RWPE2 (cell line): Measurements from ENCODE around the gene SAMD13.
A peak's percentile ranks its signal among the peaks of the same experiment; 100 is the strongest.

Source experiments
- ATAC-seq: fragments of 200-7000 bp; cut with Tn5 transposase; 3 replicates; pipeline ENCODE4 v1.9.1; 2021; ENCODE audit warnings: low read depth
- DNase-seq: peaks from one replicate; pipeline ENCODE4 v3.0.0-alpha.2; 2020; ENCODE audit warnings: low spot score
- H3K27ac ChIP-seq: fragments of 450-650 bp; 2 replicates; pipeline ENCODE4 v1.5.1; 2017; ENCODE audit warnings: mild to moderate bottlenecking; ENCODE audit not compliant: poor library complexity, severe bottlenecking
- H3K27me3 ChIP-seq: fragments of 250-450 bp; sonication (Bioruptor Pico); 2 replicates; pipeline ENCODE4 v1.5.1; 2021; ENCODE audit warnings: mild to moderate bottlenecking, moderate library complexity; ENCODE audit not compliant: insufficient read depth, poor library complexity, severe bottlenecking
- H3K36me3 ChIP-seq: fragments of 250-450 bp; sonication (Bioruptor Pico); 2 replicates; pipeline ENCODE4 v1.5.1; 2020; ENCODE audit warnings: low read depth, mild to moderate bottlenecking, moderate library complexity
- H3K4me1 ChIP-seq: fragments of 250-450 bp; sonication (Bioruptor Pico); 2 replicates; pipeline ENCODE4 v1.5.1; 2021; ENCODE audit warnings: mild to moderate bottlenecking, moderate library complexity; ENCODE audit not compliant: insufficient read depth, poor library complexity, severe bottlenecking
- H3K4me3 ChIP-seq: fragments of 250-450 bp; sonication (Bioruptor Pico); 2 replicates; pipeline ENCODE4 v1.5.1; 2021; ENCODE audit warnings: mild to moderate bottlenecking, moderate library complexity; ENCODE audit not compliant: severe bottlenecking
- H3K9me3 ChIP-seq: fragments of 250-450 bp; sonication (Bioruptor Pico); 2 replicates; pipeline ENCODE4 v1.5.1; 2021; ENCODE audit warnings: mild to moderate bottlenecking, moderate library complexity; ENCODE audit not compliant: severe bottlenecking
- CTCF ChIP-seq: fragments of 450-650 bp; IDR thresholded peaks from one replicate; pipeline ENCODE4 v1.5.1; 2017; ENCODE audit warnings: mild to moderate bottlenecking, moderate library complexity; ENCODE audit not compliant: poor library complexity, severe bottlenecking

Gene SAMD13

GRCh38 chr1:84269306-84269705 lies 32.2 kb upstream of the SAMD13 start:
- ATAC-seq (no peak), DNase-seq (no peak)
- H3K27me3 ChIP-seq: no peaks in the 10 kb centered on the region

GRCh38 chr1:84271441-84272151 lies 29.9 kb upstream of the SAMD13 start:
- H3K4me1 ChIP-seq: no peaks in the 10 kb centered on the region
- H3K36me3 ChIP-seq: no peaks in the 10 kb centered on the region
- no peak overlapping the region for H3K4me3 ChIP-seq
- no peaks in the 10 kb centered on the region for H3K27me3 ChIP-seq
- no peak for DNase-seq
- TF ChIP-seq CTCF: no peak
- ATAC-seq: no peak
- H3K9me3 ChIP-seq: no peaks in the 10 kb centered on the region
- no peak overlapping the region for H3K27ac ChIP-seq

More at GRCh38 chr1:84269306-84269705, 32.2 kb upstream of the SAMD13 start:
- Histone ChIP-seq H3K9me3 (no peaks in the 10 kb centered on the region), H3K27ac (no peak overlapping the region), H3K4me3 (no peak overlapping the region), H3K36me3 (no peaks in the 10 kb centered on the region), H3K4me1 (no peaks in the 10 kb centered on the region)
- TF ChIP-seq CTCF: no peak

GRCh38 chr1:84272401-84272800 lies 29.1 kb upstream of the SAMD13 start:
- Histone ChIP-seq H3K9me3 (no peaks in the 10 kb centered on the region), H3K4me1 (no peaks in the 10 kb centered on the region), H3K27me3 (no peaks in the 10 kb centered on the region), H3K4me3 (no peak overlapping the region), H3K27ac (no peak overlapping the region), H3K36me3 (no peaks in the 10 kb centered on the region)
- TF ChIP-seq CTCF: no peak
- ATAC-seq (peak; percentile 84), DNase-seq (no peak)

GRCh38 chr1:84277343-84278059 lies 24.0 kb upstream of the SAMD13 start:
- H3K4me1 ChIP-seq: no peaks in the 10 kb centered on the region
- H3K27me3 ChIP-seq: no peaks in the 10 kb centered on the region
- ATAC-seq (no peak), DNase-seq (no peak)
- H3K27ac ChIP-seq: no peak overlapping the region
- no peaks in the 10 kb centered on the region for H3K36me3 ChIP-seq
- H3K9me3 ChIP-seq: no peaks in the 10 kb centered on the region
- no peak for TF ChIP-seq CTCF
- H3K4me3 ChIP-seq: no peak overlapping the region

- ATAC-seq: no peak
- no peaks in the 10 kb centered on the region for H3K9me3 ChIP-seq
- TF ChIP-seq CTCF: no peak
- H3K36me3 ChIP-seq: no peaks in the 10 kb centered on the region
- H3K4me3 ChIP-seq: no peak overlapping the region
- H3K27ac ChIP-seq: no peak overlapping the region
- H3K27me3 ChIP-seq: no peaks in the 10 kb centered on the region
- H3K4me1 ChIP-seq: no peaks in the 10 kb centered on the region
- DNase-seq: no peak
Measured at GRCh38 chr1:84278905-84279304, 22.6 kb upstream of the SAMD13 start.
